T-helper 2 cell (primary cell): Measurements from ENCODE around the gene PPP3R1.

ENCODE experiments used
- DNase-seq, 5 experiments: peaks; one replicate each; pipeline versions ENCODE4 v3.0.0 to v3.0.0-alpha.2; 2012 to 2022
- total RNA-seq, 2 donors: gene quantifications; one replicate each; lab custom pipeline; 2026; lab: John Stamatoyannopoulos, UW

Gene PPP3R1
- total RNA-seq, result 37.4 to 37.8 reads per million in 2 donors

DNA sequence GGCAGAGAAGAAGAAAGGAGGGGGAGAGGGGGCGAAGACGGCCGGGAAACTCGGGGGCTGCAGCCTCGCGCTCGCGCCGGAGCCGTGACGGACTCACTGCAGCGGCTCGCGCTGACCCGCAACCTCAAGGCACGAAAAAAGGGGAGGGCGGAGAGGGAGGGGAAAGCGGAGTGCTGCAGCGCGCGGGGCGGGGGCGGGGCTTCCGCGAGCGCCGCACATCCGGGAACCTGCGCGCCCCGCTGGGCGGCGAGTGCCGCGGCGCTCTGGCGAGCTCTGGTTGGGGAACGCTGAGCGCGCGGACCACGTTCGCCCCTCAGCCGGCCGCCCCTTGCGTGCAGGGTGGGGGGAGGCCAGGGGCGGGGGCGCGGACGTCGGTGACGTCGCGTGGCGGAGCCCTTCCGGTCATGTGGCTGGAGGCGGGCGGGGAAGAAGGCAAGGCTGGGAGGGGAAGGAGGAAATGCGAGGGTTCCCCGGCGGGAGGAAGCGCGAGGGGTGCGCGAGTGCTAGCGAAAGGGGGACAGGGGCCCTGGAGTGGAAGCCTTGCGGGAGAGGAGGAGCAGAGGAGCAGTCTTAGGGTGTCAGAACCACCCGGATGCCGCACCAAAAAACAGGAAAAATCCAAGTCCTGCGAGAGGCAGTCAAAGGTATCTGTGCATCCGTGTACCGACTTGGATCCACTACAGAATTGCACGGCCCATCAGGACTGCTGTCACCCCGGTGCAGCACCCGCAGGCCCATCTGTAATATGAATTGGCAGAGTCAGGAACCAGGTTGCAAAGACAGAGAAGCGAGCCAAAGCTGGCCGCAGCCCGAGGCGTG is at the start of gene PPP3R1:
TSS of gene PPP3R1 (minus strand) at position 133 of the 819 bp plus-strand sequence. CDS start 405 bp downstream, outside the sequence.
- DNase-seq, result peak; percentile 89 to 99 (median 93)

DNA sequence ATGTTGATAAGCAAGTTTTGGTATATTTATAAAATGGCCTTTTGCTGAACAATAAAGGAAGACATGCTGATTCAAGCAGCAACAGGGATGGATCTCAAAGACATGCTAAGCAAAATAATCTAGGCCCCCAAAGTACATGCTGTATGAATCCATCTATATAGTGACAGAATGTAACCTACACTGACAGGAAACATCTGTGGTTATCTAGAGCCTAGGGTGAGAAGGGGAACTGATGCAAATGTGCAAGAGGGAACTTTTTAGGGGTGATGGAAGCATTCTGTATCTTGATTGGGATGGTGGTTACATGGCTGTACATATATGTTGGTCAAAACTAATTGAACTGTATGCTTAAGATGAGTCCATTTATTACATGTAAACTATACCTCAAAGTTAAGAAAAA is 43.2 kb upstream of the PPP3R1 start:
- DNase-seq, result no peak

- no peak for DNase-seq
Measured at GRCh38 chr2:68294913-68295312, 42.6 kb upstream of the PPP3R1 start.

DNA sequence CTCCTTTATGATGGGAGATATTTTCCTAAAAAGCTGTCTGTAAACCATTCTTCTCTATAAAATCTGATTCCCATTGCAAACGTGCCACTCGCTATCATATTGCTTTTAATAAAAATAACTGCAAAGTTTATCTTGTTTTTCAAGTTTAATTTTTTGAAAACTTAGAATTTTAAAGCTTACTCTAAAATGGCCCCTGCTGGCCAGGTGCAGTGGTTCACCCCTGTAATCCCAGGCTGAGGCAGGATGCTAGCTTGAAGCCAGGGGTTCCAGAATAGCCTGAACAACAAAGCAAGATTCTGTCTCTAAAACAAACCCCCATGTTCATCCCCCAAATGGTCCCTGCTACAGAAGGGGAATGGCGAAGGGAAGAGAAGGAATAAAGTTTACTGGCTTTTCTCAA is 41.9 kb upstream of the PPP3R1 start:
- DNase-seq, result no peak

DNA sequence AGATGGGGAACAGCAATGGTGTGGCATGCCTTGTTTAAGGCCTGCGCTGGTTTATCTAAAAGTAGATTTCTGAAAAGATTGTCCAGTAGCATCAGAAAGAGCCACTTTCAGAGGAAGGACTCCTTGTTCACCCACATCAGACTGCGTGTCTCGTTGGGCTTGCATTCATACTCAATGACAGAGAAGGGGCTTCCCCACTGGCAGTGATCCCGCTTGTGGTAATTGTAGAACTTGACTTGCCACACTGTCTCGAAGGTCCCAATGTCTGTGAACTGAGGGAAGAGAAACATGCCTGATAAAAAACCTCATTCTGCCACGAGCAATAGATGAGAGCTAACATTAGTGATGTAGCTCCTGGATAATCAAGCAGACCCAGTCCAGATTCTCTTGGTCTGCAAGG is 41.4 kb upstream of the PPP3R1 start:
- DNase-seq, result no peak

GRCh38 chr2:68293024-68293423 is 40.7 kb upstream of the PPP3R1 start:
- DNase-seq, result no peak

DNA sequence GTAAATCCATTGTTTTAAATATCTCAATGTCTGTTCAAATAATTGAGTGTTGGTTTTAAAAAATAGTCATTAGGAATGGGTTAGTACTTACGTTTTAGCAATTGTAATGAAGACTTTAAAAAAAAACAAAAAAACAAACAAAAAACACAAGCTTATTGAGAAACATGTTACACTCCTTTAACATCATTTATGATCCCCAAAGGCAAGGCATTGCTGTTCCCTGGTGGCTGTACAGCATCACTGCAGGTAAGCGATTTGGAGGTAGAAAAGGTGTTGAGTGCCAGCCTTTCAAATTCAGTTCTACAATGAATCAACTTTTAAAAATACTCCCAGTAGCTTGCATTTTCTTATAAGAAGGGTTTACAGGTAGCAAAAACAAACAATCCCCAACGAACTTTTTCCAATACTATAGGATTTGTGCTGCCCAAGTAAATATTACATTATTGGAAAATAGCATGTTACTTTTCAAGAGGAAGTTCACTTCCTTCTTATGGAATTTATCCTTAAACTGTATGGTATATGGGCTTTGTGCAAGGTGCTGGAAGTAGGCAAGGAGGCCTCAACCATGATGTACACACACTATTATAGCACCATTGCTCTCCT is 39.9 kb upstream of the PPP3R1 start:
- DNase-seq, result peak in 3 of 5 experiments; percentile 3 to 48 (median 4)

DNA sequence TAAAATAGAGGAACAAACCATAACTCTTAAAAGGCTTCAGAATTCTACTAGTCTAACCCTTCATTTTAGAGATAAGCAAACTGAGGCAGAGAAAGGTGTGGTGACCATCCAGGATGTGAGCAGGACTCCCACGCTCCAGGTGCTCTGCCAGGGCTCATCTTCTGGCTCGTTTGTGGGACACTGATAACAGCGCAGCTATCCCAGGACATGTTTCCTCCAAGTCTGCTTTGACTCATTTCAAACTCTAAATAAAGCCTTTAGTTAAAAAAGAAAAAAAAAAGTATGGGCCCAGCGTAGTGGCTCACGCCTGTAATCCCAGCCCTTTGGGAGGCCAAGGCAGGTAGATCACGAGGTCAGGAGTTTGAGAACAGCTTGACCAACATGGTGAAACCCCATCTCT is 39.0 kb upstream of the PPP3R1 start:
- no peak for DNase-seq

DNA sequence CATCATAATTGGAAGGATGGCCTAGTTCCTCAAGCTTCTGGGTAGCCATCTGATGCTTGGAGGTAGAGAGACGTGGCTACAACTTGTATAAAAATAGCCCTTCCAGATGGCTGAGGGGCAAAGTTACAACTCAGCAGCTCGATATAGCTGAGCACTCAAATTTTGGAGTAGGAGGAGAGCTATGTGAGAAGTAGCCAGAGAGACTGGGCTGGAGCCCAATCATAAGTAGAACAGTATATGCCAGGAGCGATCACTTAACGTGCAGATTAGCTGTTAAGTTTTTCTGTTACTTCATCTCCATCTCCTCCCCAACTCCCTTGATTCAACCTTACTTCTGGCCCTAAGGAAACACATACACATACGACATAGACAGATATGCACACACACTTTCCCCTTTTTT is 38.6 kb upstream of the PPP3R1 start:
- no peak for DNase-seq

GRCh38 chr2:68287580-68288441 is 35.5 kb upstream of the PPP3R1 start:
- no peak for DNase-seq

DNA sequence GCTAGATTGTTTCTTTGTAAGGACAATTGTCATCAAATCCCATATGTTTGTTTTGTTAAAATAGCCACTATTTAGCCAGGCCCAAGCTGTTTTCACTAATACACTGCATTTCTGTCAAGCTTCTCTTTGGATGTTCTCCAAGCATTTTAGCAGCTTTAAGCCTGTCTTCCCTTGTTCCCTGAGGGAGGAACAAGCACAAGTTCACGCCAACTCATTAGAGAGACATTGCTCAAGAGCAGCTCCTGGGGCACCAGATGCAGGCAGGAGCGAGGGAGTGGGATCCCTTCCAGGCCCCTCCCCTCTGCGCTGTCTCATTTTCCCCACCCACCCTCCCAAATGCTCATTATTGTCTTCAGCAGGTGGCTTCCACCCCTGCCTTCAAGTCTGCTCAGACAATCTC is 32.6 kb upstream of the PPP3R1 start:
- DNase-seq, result no peak

DNA sequence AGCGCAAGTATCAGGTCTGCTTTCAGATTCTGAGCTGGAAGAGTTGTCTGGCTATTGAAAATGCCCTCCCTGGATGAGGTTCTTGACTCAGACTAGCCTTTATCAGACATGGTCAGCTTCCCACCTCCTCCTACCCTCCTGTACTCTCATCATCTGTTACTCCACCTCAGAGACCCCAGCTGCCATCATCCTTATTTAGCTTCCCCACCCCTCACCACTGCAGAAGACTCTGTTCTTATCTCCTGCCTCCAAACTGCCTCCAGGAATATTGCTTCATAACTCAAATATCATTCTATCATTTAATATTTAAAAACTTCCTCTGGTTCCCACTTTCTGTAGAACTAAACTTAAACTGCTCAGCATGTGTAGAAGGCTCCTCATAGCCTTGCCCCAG is 31.1 kb upstream of the PPP3R1 start:
- DNase-seq, result no peak

- peak in 3 of 5 experiments; percentile 5 to 63 (median 17) for DNase-seq
Measured at GRCh38 chr2:68282811-68283418, 30.6 kb upstream of the PPP3R1 start.

DNA sequence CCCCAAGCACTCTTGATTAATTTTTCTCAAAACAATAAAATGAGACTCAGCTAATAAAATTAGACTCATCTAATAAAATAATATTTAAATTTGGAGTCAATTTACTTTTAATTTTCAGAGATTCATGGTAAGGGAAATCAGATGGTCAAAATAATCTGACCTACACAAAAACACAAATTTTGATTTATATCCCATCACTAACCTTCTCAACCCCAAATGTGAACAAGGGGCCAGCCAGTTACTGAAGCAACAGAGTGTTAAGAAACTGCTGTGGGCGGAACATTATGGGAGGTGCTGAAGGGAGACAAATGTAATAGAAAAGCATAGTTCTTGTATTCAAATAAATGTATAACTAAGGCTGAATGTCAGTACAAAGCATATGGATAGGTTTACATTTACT is 28.5 kb upstream of the PPP3R1 start:
- no peak for DNase-seq

- DNase-seq, result no peak
Measured at GRCh38 chr2:68280348-68280747, 28.0 kb upstream of the PPP3R1 start.

DNA sequence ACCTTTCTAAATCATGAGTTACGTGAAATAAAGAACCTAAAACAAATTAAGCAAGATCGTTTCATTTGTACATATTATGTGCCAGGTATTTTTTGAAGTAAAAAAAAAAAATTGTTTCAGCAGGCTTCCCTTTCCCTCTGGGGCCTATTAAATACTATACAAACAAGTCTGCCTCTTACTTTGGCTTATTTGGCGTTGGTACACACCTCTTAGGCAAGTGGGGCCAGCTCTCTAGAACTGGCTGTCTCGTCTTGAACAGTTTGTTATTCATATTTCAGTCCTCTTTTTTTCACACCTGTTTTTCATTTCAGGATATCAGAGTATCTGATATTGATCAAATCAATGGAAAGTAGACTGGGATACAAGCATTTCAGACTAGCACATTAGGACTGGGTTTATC is 27.4 kb upstream of the PPP3R1 start:
- no peak for DNase-seq

GRCh38 chr2:68278169-68278568 is 25.8 kb upstream of the PPP3R1 start:
- no peak for DNase-seq

DNA sequence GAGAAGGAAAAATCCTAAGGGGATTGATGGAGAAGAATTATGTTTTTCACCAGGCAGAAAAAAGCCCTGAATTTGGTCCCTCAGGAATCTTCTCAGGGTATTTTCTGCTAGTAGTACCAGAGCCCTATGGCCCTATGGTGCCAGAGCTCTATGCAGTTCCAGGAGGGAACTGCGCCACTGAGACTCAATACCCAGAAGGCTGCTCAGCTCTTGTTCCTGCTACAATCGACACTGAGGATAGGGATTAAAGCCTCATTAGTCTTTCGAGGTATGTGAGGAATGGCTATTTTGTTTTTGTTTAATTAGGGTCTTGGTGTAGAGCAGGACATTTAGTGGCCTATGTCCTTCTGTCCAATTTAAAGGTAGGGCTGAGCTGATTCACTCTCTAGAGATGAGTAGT is 21.7 kb upstream of the PPP3R1 start:
- DNase-seq, result no peak

DNA sequence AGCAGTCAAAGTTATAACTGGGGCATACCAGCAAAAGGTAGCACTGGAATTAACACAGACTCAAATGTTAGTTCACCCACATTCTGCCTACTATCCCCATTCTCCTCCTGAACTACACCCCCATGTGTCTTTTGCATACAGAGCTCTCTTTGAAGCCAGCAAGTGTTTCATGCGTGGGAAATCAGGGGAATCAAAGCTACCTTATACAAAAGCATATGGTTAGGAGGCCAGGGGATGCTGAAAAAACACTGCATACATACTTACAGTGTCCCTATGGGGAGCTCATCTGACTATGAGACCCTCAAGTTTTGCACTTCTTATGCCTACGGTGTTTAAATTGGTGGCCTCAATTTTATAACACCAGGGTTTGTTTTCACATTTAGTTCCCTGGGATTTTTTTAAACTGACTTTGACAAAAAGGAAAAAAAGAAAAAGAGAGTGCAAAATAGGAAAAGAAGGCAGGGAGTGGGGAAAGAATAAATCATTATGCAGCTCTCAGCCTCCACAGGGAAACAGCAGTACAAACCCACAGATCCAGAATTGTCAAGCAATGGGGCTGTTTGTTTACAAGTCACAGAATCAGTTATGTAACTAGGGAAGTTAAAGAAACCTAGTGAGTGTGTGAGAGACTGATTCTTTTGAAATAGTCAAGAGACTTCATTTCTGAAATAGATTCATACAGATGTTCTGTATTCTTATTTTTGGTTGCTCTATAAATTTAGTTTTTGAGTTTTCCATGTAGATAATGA is 20.1 kb upstream of the PPP3R1 start:
- DNase-seq, result no peak

- no peak for DNase-seq
Measured at GRCh38 chr2:68266655-68267054, 14.3 kb upstream of the PPP3R1 start.

- DNase-seq, result no peak
Measured at GRCh38 chr2:68263632-68264031, 11.3 kb upstream of the PPP3R1 start.

GRCh38 chr2:68258851-68259250 is 6.5 kb upstream of the PPP3R1 start:
- DNase-seq, result no peak
